HG02870 (cell line): Measurements from ENCODE around the gene KSR1.

Source experiments
- ATAC-seq: cut with Tn5 transposase; IDR thresholded peaks from one replicate; pipeline ENCODE4 v1.9.1; 2021; ENCODE audit warnings: mild to moderate bottlenecking, moderate library complexity; ENCODE audit not compliant: unreplicated experiment

The KSR1 gene

GRCh38 chr17:27581016-27581415 is 124.8 kb downstream of the KSR1 start:
- ATAC-seq = no peak

- ATAC-seq = no peak
These were observed 126.4 kb downstream of the KSR1 start for GRCh38 chr17:27582696-27583095.

- ATAC-seq = no peak
These were observed 129.0 kb downstream of the KSR1 start for GRCh38 chr17:27585153-27585681.

- ATAC-seq = no peak
These were observed 129.5 kb downstream of the KSR1 start for GRCh38 chr17:27585792-27586191.

GRCh38 chr17:27586203-27586721 is 130.0 kb downstream of the KSR1 start:
- ATAC-seq = no peak

- ATAC-seq = no peak
These were observed 132.1 kb downstream of the KSR1 start for GRCh38 chr17:27588354-27588753.

- no peak for ATAC-seq
These were observed 134.6 kb downstream of the KSR1 start for GRCh38 chr17:27590864-27591263.

GRCh38 chr17:27591986-27592385 is 135.7 kb downstream of the KSR1 start:
- no peak for ATAC-seq

GRCh38 chr17:27593232-27593856 is 137.1 kb downstream of the KSR1 start:
- no peak for ATAC-seq

- ATAC-seq = no peak
These were observed 137.6 kb downstream of the KSR1 start for GRCh38 chr17:27593857-27594255.

- ATAC-seq = no peak
These were observed 139.0 kb downstream of the KSR1 start for GRCh38 chr17:27595208-27595607.

- ATAC-seq = no peak
These were observed 139.8 kb downstream of the KSR1 start for GRCh38 chr17:27596096-27596495.

GRCh38 chr17:27596566-27597187 is 140.4 kb downstream of the KSR1 start:
- no peak for ATAC-seq

- ATAC-seq = no peak
These were observed 140.9 kb downstream of the KSR1 start for GRCh38 chr17:27597188-27597580.

GRCh38 chr17:27597783-27598320 is 141.6 kb downstream of the KSR1 start:
- no peak for ATAC-seq

GRCh38 chr17:27598337-27599050 is 142.2 kb downstream of the KSR1 start:
- ATAC-seq = no peak

GRCh38 chr17:27600471-27600870 is 144.2 kb downstream of the KSR1 start:
- no peak for ATAC-seq

GRCh38 chr17:27601069-27601974 is 145.1 kb downstream of the KSR1 start:
- no peak for ATAC-seq

- ATAC-seq = no peak
These were observed 145.7 kb downstream of the KSR1 start for GRCh38 chr17:27601975-27602302.

- no peak for ATAC-seq
These were observed 146.6 kb downstream of the KSR1 start for GRCh38 chr17:27602721-27603420.
